GM20000 (cell line): ENCODE data around the gene POLE.

Experiments used
- DNase-seq: peaks from one replicate; pipeline ENCODE4 v3.0.0; 2012; ENCODE audit warnings: low spot score
- CTCF ChIP-seq: IDR thresholded peaks from 2 replicates; pipeline ENCODE4 v1.5.1; 2012; ENCODE audit warnings: mild to moderate bottlenecking, control low read depth; ENCODE audit errors: extremely low read depth, missing control alignments

POLE gene

GRCh38 chr12:132632521-132633228 is 54.5 kb downstream of the POLE start:
- no peak for DNase-seq
- no peak for TF ChIP-seq CTCF

DNA sequence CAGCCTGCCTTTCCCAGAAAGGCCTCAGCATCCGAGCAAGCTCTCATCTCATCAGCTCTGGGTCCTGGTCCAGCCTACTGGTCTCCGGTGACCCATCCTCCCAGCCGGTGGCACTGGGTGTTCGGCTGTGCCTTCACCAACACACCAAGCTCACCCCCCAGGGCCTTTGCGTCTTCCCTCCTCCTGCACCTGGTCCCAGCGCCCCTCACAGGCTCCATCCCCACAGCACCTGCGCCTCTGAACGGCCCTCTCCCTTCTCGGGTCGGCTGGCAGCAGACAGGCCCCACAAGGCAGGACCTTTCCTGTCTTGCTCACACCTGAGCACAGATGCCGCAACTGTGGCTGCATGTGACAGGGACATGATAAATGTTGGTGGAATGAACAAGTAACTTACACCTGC is 55.5 kb downstream of the POLE start:
- TF ChIP-seq CTCF = no peak
- no peak for DNase-seq

GRCh38 chr12:132630672-132631071 is 56.5 kb downstream of the POLE start:
- no peak for DNase-seq
- TF ChIP-seq CTCF = no peak

GRCh38 chr12:132629330-132629729 is 57.8 kb downstream of the POLE start:
- DNase-seq = no peak
- TF ChIP-seq CTCF = no peak

GRCh38 chr12:132625731-132626430 is 61.3 kb downstream of the POLE start:
- TF ChIP-seq CTCF = no peak
- no peak for DNase-seq

GRCh38 chr12:132624910-132625630 is 62.1 kb downstream of the POLE start:
- no peak for DNase-seq
- TF ChIP-seq CTCF = no peak

DNA sequence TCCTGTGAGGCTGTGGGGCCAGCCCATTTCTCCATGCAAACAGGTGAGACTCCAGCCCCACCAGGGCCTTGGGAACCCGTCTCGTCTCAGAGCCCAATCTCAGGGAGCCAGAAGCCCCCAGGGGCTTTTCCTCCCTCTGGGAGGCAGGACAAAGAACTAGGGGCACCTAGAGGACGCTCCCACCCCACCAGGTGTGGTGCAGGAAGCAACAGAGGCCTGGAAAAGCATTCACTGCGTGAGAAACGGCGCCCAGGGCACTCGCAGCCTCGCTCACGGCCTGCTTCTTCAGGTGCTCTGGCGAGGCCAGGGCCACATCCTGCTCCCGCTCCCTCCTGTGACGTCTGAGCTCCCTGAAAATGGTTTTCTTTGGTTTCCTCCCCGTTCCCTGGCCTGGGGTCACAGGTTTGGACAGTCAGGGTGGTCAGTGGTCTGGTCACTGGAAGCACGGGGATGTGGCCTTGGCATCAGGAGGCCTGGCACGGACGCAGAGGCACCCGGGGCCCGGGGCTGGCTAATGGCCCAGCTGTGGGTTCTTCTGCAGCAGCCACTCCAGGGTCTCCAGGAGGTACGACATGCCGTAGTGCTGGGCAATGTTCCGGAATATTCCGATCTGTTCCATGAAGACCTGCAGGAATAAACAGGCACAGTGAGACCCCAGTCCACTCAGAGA is 62.8 kb downstream of the POLE start:
- DNase-seq = no peak
- no peak for TF ChIP-seq CTCF
